Gastroesophageal sphincter (tissue), 4 donors: Measurements from ENCODE around the gene MAPK1. TPM values are rescaled to one million over a fixed set of nuclear protein-coding genes. Genes with fewer than 3 reads are reported as not detected.
"Not testable (repeated sequence)": the region's sequence is repeated elsewhere in the genome, so short reads cannot be mapped to it uniquely, and the experiment has no call there.

Source experiments
- ATAC-seq: fragments of 150-250 bp; one replicate; pipeline ENCODE4 v1.9.1; 2016; ENCODE audit warnings: mild to moderate bottlenecking, moderate library complexity
- H3K27ac ChIP-seq, 4 donors: fragments of 200-600 bp; sonication (generic) in 3 of 4; 1 replicate in 3 of 4; 2 replicates in 1 of 4; pipeline ENCODE4 v1.5.1; 2016 to 2019
- H3K27me3 ChIP-seq: fragments of 200-600 bp; sonication (generic); one replicate; pipeline ENCODE4 v1.5.1; 2019
- H3K36me3 ChIP-seq, 2 donors: fragments of 200-600 bp; sonication (generic); one replicate each; pipeline ENCODE4 v1.5.1; 2019; ENCODE audit warnings: control low read depth in 1 of 2
- H3K4me1 ChIP-seq, 3 donors: fragments of 200-600 bp; sonication (generic); 1 replicate in 2 of 3; 2 replicates in 1 of 3; pipeline ENCODE4 v1.5.1; 2016 to 2019; ENCODE audit warnings: control low read depth in 2 of 3
- H3K4me3 ChIP-seq, 2 donors: fragments of 200-600 bp; sonication (generic); one replicate each; pipeline ENCODE4 v1.5.1; 2019; ENCODE audit warnings: mild to moderate bottlenecking in 1 of 2, moderate library complexity in 1 of 2
- H3K9me3 ChIP-seq, 3 donors: fragments of 200-600 bp; sonication (generic); one replicate each; pipeline ENCODE4 v1.5.1; 2017 to 2019; ENCODE audit warnings: control low read depth in 2 of 3
- EP300 ChIP-seq: sonication (generic); formaldehyde crosslinking; IDR thresholded peaks from one replicate; pipeline ENCODE4 v1.6.1; 2017; ENCODE audit warnings: antibody characterized with exemption, mild to moderate bottlenecking
- POLR2A ChIP-seq, 2 donors: fragments of 450-650 bp; IDR thresholded peaks; one replicate each; pipeline ENCODE4 v1.6.1; 2017; ENCODE audit warnings: antibody characterized with exemption in 2 of 2, mild to moderate bottlenecking in 2 of 2, moderate library complexity in 1 of 2
- POLR2AphosphoS5 ChIP-seq: sonication (generic); formaldehyde crosslinking; IDR thresholded peaks from one replicate; pipeline ENCODE4 v1.6.1; 2017; ENCODE audit warnings: antibody characterized with exemption
- WGBS, 2 donors: methylation state at CpG; one replicate each; pipeline ENCODE4 v1.1.5; 2018; ENCODE audit warnings: low coverage in 1 of 2; 5-methylcytosine and 5-hydroxymethylcytosine counted together
- total RNA-seq, 4 donors: library from RNA; depleted of rRNA; stranded (reverse); fragments of >200 nt; gene quantifications; one replicate each; pipeline ENCODE4 v1.1.0, GENCODE V29; 2016
- TF ChIP-seq, protein P1 (sequence below), 4 experiments: fragments of 200-600 bp in 2 of 4; fragments of 450-650 bp in 2 of 4; sonication (generic) in 1 of 4; IDR thresholded peaks; one replicate each; pipeline ENCODE4 v1.5.1; 2017 to 2019; ENCODE audit warnings: antibody characterized with exemption in 4 of 4, mild to moderate bottlenecking in 2 of 4, moderate library complexity in 2 of 4

The MAPK1 gene
- total RNA-seq, 4 donors from 2014 or later, result 40.3 to 70.8 (median 57.4) TPM

GRCh38 chr22:21826204-21826603 is 41.2 kb downstream of the MAPK1 start:
- no peaks in the 10 kb centered on the region for H3K27me3 ChIP-seq
- no peak for TF ChIP-seq POLR2AphosphoS5
- TF ChIP-seq POLR2A (IDR thresholded peaks at IDR 0.05), result no peak
- TF ChIP-seq, protein P1, sequence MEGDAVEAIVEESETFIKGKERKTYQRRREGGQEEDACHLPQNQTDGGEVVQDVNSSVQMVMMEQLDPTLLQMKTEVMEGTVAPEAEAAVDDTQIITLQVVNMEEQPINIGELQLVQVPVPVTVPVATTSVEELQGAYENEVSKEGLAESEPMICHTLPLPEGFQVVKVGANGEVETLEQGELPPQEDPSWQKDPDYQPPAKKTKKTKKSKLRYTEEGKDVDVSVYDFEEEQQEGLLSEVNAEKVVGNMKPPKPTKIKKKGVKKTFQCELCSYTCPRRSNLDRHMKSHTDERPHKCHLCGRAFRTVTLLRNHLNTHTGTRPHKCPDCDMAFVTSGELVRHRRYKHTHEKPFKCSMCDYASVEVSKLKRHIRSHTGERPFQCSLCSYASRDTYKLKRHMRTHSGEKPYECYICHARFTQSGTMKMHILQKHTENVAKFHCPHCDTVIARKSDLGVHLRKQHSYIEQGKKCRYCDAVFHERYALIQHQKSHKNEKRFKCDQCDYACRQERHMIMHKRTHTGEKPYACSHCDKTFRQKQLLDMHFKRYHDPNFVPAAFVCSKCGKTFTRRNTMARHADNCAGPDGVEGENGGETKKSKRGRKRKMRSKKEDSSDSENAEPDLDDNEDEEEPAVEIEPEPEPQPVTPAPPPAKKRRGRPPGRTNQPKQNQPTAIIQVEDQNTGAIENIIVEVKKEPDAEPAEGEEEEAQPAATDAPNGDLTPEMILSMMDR (IDR thresholded peaks at IDR 0.05), result no peak
- no peak for TF ChIP-seq EP300
- no peak overlapping the region for H3K4me3 ChIP-seq
- no peaks in the 10 kb centered on the region for H3K9me3 ChIP-seq
- no peak overlapping the region for H3K27ac ChIP-seq
- no peak for ATAC-seq
- H3K36me3 ChIP-seq, result no peaks in the 10 kb centered on the region
- 96 to 100% methylated on average over 1 to 7 of the region's 7 CpGs for WGBS, 2 donors
- H3K4me1 ChIP-seq, result peaks cover 2 to 91% (median 13%) of the 10 kb centered on the region in 3 donors

- not testable (repeated sequence) for H3K36me3 ChIP-seq, H3K9me3 ChIP-seq, H3K27me3 ChIP-seq, ATAC-seq, H3K27ac ChIP-seq, H3K4me3 ChIP-seq
- 96 to 99% methylated on average over 3 to 7 of the region's 7 CpGs for WGBS, 2 donors
- peaks cover 2 to 87% (median 13%) of the 10 kb centered on the region in 3 donors for H3K4me1 ChIP-seq
Observed at GRCh38 chr22:21824962-21825361, 42.5 kb downstream of the MAPK1 start.

- Histone ChIP-seq H3K36me3 (no peaks in the 10 kb centered on the region), H3K27me3 (no peaks in the 10 kb centered on the region), H3K9me3 (no peaks in the 10 kb centered on the region), H3K4me1 (peaks cover 2 to 87% (median 16%) of the 10 kb centered on the region in 3 donors), H3K27ac (no peak overlapping the region), H3K4me3 (no peak overlapping the region)
- no peak for ATAC-seq
- TF ChIP-seq POLR2A (IDR thresholded peaks at IDR 0.05), result no peak
- TF ChIP-seq POLR2AphosphoS5, result no peak
- TF ChIP-seq, protein P1 (IDR thresholded peaks at IDR 0.05), result no peak
- no peak for TF ChIP-seq EP300
- 72 to 94% methylated on average over 1 of the region's 1 CpG for WGBS, 2 donors
Observed at GRCh38 chr22:21824445-21824912, 43.0 kb downstream of the MAPK1 start.

DNA sequence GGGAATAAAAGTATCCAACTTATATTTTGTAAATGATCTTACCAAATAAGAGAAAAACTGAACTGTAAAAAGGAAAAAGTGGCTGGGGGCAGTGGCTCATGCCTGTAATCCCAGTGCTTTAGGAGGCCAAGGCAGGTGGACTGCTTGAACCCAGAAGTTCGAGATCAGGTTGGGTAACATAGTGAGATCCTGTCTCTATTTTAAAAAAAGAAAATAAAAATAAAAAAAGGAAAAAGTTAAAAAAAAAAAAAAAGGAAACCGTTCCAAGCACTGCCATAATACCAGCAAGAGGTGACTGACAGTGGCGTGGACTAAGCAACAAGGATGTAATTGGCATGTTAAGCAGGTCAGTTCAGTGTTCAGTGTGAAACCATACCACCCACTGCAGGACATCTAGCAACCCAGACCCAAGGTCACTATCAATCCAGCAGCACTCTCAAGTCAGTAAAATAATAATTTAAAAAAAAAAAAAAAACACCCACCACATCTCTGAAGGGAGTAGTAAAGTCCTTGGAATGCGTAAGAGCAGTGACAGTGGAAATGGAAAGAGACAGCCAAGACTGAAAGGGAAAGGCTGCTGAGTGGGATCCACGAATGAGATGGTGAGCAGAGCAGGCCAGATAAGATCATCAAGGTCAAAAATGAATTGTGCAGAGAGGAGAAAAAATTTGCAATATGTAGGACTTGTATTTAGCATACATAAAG is 43.6 kb downstream of the MAPK1 start:
- no peaks in the 10 kb centered on the region for H3K9me3 ChIP-seq
- ATAC-seq, result no peak
- WGBS, 2 donors, result 43 to 52% methylated on average over 5 of the region's 5 CpGs
- H3K4me3 ChIP-seq, result no peak overlapping the region
- TF ChIP-seq POLR2AphosphoS5 (no peak), POLR2A (IDR thresholded peaks at IDR 0.05) (no peak), EP300 (no peak)
- TF ChIP-seq, protein P1 (IDR thresholded peaks at IDR 0.05), result no peak
- H3K36me3 ChIP-seq, result no peaks in the 10 kb centered on the region
- H3K27me3 ChIP-seq, result no peaks in the 10 kb centered on the region
- H3K27ac ChIP-seq, result peak overlapping the region in 1 of 4 donors; percentile 22
- peaks cover 2 to 90% (median 19%) of the 10 kb centered on the region in 3 donors for H3K4me1 ChIP-seq

DNA sequence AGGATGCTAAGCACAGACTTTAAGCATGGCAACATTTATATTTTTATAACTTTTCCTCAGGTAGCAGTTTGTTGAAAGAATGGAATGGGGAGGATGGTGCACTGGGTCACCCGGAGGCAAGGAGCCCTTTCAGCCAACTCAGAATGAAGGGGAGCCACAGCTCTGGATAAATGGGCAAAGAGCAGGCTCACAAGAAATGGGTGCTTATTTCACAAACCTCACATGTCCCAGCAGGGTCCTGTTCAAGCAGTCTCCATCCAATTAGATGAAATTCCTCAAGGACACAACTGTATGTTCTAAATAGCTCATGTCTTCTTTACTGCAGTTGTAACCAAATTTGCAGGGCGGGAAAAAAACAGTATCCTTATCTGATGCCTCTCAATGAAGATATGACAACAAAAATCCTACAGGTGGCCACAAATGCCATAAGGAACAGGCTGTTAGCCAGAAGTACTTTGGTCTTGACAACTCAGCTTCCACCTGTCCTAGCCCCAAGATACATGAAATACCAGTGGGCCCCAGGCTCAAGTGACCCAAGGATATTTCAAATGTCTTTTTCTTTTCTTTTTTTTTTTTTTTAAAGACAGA is 48.2 kb downstream of the MAPK1 start:
- Histone ChIP-seq H3K27me3 (no peaks in the 10 kb centered on the region), H3K36me3 (no peaks in the 10 kb centered on the region), H3K4me3 (no peak overlapping the region), H3K27ac (peak overlapping the region in 1 of 4 donors; percentile 31), H3K4me1 (peaks cover 2 to 90% (median 45%) of the 10 kb centered on the region in 3 donors), H3K9me3 (no peaks in the 10 kb centered on the region)
- WGBS, 2 donors, result 73 to 100% methylated on average over 2 of the region's 2 CpGs
- no peak for ATAC-seq
- TF ChIP-seq POLR2AphosphoS5 (no peak), POLR2A (IDR thresholded peaks at IDR 0.05) (no peak), EP300 (no peak)
- TF ChIP-seq, protein P1 (IDR thresholded peaks at IDR 0.05), result no peak
